ENCODE results near the gene DIP2C.
"Not testable (repeated sequence)": the region's sequence is repeated elsewhere in the genome, so short reads cannot be mapped to it uniquely, and the experiment has no call there.

The DIP2C gene

DNA sequence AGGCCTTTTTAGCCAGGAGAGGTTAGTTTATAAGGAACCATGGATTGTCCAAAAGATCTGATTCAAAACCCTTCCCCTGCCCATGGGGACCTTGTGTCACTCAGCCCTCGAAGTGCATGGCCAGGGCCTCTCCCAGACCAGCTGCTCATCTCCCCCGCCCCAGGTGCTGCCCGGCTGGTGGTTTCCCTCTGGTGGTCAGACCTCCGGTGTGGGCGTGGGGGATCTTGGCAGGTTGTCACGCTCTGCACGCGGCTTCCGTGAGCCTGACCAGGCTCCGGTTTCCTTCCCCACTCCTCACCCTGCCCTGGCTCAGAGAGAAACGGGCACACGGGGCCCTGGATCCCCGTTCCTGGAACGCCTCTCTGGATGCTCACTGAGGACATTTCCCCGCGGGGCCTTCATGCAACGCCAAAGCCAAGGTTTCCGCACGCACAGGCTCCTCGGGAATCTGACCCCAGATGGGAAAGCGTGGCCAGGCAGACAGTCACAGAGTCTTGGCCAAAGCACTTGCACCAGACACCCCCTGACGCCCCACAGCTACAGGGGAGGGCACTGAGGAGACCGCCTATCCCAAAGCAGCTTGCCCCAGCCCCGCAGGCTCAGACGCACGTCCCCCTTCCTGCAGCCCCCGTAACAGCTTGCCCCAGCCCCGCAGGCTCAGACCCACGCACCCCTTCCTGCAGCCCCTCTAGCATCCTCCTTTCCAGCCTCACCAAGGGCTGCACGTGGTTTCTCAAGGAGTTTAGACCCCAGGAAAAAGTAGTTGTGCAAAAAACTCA, 7.8 kb upstream of the DIP2C start:
- DNase-seq (ENCODE audit: low read depth) = no peak

DNA sequence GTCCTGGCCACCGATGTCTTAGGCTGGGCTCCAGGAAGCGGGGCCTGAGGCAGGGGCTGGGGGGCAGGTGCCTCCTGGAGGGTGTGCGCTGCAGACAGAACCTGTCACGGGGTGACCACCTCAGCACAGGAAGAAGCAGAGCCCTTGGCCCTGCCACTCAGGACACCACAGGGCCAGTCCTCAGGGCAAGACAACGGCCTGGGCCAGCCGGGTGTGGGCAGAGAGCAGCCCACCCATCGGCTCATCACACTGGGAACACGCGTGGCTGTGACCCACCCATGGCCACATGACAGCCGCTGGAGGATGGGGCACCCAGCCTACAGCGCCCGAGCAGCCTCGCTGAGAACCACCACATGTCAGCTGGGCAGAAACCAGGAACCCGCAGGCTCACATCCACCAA, 5.9 kb upstream of the DIP2C start:
- no peak for DNase-seq (ENCODE audit: low read depth)

DNA sequence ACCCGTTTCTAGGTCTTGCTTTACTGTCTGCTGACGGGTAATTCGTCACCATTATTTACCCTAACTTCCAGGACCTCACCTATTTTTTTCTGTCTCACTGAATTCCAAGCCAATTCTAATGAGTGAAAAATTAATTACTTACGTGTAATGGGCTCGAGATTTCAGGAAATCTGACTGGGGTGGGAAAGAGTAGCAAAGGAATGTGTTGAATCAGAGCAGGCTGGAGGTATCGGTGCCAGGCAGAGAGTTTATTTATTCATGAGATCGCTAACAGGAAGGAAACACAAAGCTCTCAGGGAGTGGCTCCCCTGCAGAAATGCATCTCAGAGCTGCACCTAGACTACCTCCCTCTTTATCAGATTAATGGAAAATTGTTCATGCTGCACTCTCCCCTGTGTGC, 4.0 kb upstream of the DIP2C start:
- DNase-seq (ENCODE audit: low read depth) = no peak

DNA sequence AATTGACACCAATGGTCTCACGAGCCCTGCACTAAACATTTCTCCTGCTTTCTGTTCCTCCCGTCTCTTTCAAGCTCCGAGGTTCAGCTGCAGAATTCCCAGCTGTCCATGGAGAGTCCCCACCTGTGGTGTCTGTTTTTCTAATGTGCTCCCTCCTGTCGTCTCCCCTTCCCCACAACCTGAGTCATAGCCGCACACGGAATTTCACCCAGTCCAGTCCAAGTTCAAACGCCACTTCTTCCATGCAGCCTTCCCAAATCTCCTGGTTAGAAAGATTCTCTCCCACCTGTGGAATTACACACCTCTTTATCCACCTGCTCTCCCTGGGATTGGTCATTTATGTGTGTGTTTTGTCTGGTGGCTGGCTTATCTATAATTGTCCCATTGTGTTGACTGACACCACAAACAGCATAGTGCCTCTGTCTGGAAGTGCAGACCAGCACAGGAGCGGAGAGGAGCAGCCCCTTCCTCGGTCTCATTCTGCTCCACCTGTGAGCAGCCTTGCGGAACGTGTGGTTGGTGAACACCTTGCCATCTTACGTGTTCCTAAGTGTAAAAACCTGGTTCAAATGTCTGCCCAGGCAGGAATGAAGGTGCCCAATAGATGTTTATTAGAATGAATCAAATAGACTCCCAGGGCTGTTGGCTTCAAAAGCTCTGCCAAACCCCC, 3.3 kb upstream of the DIP2C start:
- no peak for DNase-seq (ENCODE audit: low read depth)

DNA sequence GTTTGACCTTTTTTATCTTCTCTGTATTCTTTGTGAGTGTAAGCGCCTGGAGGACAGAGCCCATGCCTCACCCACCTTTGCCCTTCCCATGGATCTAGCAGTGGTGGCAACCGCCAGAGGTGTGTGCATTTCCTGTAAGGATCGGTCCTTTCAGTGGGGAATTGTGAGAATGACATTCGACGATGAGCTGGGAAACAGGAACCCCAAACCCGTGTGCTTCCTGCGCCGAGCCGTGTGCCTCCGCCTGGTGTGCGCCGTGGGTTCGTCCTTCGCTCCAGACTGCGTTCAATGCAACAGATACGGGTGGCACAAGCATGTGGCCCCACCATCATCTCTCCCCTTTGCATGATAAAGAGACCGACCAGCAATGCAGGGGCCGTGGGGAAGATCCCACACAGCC, 1.7 kb upstream of the DIP2C start:
- no peak for DNase-seq (ENCODE audit: low read depth)

DNA sequence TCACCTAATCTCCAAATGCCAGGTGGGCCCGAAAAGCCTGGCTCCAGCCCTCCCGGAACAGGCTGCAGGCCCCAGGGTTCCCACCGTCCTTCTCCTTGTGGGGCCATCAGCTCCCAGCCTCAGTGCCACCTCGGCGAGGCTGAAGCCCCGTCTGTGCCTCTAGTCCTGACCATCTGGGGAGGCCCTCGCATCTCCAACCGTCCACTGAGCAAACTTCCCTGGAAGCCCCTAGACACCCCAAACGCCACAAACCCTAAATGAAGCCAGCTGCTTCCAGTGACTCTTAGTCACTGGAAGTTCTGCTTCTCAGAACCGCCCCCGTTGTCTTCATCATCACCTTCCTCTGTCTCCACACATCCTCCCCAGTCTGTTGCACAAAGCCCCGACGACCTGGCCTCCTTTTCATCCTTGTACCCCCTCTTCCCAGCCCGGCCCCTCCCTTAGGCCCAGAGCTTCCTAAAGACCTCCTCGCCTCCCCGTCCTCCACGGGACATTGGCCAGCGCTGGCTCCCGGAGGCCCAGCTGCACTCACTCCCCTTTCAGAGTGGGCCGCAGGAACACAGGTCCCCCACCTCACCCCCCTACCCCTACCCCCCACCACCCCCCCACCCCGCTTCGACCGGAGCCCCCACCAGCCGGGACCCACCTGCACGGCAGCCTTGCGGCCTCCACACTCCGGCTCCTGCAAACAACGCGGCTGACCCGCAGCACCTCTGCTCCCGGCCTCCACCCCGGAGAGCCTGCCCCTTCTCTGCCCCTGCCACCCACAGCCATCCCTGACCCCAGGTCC, 1.1 kb upstream of the DIP2C start:
- DNase-seq (ENCODE audit: low read depth) = no peak

DNA sequence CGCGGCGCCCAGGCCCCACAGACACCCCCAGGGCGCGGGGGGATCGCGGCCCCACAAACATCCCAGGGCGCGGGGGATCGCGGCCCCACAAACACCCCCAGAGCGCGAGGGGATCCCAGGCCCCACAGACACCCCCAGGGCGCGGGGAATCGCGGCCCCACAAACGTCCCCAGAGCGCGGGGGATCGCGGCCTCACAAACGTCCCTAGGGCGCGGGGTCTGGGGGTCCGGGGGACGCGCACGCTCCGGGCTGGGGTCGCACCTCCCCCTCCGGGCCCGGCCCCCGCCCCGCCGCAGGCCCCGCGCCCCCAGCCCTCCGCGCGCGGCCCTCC, 382 bp downstream of the DIP2C start:
- no peak for DNase-seq (ENCODE audit: low read depth)

DNA sequence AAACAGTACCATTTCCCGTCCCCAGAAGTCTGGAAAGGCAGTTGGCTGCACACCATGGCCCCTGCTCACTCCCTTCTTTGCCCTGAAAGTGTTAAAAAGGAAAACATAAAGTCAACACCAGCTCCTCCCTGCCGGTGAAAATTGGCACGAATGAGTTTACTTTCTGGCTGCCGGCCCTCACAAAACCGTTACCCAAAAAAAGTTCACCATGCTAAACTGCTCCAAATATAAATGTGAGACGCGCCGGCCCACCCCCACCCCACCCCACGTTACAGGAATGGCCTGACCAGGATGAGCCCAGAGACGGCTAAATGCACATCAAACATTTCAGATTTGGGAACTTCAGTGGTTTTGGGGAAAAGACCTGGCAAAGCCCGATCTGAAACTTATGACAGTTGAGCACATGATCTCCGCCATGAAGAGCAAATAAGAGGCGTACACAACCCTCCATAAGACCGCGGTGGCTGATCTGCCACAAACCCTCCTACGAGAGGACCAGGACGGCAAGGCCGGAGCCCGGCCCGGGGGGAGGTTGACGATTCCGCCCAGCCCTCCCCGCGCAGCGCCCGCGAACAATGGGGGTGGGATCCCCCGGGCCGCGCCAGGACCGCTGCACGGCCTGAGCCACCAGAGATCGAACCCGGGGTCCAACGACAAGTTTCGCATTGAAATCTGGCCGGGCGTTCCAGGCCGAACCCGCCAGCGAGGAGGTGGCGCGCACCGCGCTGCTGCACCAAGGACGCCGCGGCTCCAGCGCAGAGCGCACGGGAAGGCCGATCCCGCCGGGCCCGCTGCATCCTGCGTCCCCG, 952 bp downstream of the DIP2C start:
- DNase-seq (ENCODE audit: low read depth) = no peak

DNA sequence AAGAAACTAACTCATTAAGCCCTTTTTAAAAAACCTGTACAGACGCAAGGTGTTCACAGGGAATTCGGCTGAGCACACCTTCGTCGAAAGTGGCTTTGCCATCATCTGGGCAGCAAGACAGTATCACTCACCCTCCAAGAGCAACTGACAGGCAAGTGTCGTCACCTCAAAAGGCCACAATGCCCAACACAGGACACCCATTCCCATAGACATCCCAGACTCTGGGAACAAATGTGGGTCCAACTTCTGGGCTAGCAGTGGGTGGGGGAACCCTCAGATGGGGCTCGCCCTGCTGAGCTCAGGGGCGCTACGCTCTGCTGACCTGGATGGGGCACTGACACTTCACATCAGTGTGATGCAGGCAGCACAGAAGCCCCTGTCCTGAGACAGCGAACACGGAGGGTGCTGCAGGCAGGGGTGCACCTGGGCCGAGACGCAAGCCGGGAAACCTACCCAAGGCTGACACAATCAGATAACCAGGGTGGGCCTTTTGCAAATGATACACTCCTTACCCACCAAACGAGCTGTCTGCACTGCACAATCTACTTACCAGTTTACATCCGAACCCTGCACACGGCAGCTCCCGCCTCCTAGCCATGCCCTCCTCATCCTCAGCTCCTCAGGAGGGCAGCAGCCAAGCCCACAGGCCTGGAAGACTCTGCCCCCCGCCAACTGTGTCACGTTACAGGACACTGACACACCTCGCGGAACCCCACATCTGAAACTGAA, 1.7 kb downstream of the DIP2C start:
- no peak for DNase-seq (ENCODE audit: low read depth)

DNA sequence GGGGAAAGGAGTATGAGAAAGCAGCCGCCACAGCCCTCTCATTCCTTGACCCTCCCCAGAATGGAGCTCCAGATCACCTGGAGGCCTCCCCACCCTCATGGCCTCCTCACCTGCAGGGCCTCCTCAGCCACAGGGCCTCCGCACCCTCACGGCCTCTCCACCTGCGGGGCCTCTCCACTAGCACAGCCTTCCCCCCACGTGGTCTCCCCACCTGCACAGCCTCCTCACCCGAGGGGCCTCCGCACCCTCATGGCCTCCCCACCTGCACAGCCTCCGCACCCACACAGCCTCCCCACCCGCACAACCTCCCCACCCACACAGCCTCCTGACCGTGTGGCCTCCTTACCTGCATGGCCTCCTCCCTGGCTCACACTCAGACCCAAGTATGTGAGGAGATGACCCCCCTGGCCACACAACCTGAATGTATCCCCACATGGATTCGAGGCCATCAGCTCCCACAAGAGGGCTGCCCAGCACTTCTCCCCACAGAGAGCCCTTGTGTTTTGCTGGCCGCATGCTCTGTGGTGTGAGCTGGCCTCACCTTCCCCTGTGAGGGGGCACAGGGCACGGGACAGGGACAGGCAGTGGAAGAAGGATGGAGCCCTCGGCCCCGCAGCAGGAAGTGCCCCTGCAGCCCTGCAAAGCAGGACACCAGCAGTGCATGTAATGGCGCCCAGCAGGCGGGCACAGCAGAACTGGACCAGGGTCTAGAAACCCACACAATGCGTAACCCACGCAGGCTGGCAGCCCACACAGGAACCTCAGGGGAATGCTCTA, 3.1 kb downstream of the DIP2C start:
- no peak for DNase-seq (ENCODE audit: low read depth)

DNA sequence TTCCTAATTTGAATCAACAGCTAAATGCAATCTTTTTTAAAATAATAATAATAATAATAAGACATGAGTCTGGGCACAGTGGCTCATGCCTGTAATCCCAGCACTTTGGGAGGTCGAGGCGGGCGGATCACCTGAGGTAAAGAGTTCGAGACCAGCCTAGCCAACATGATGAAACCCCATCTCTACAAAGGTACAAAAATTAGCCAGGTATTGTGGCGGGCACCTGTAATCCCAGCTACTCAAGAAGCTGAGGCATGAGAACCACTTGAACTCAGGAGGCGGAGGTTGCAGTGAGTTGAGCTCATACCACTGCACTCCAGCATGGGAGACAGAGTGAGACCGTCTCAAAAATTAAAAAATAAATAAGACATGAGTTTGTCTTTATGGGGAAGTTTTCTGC, 3.9 kb downstream of the DIP2C start:
- no peak for DNase-seq (ENCODE audit: low read depth)

DNA sequence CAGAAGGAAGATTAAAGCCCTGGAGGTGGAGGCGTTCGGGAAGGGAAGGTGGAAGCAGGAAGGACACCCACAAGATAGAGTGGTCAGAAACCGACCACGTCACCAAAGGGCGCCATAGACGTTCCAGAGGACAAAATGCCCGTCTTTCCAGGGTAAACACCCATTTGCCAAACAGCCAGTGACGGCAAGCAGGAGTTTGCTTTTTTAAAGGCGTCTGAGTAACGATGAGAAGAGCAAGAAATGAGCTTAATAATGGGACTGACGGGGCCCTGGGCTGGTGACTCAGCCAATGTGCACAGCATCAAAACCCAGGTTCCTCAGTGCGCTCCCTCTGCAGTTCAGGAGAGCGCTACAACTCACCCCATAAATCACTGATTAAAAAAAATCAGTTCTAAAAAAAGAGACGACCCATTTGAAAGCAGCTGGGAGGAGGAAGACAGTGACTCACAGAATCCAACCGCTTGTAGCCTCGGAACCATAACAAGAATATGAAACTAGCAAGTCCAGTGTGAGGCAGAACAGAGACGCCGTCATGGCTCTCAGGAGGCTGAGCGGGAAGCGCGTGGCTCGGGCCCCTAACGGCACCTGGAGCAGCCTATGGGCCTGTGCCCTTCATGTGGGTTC, 5.9 kb downstream of the DIP2C start:
- DNase-seq (ENCODE audit: low read depth) = no peak

DNA sequence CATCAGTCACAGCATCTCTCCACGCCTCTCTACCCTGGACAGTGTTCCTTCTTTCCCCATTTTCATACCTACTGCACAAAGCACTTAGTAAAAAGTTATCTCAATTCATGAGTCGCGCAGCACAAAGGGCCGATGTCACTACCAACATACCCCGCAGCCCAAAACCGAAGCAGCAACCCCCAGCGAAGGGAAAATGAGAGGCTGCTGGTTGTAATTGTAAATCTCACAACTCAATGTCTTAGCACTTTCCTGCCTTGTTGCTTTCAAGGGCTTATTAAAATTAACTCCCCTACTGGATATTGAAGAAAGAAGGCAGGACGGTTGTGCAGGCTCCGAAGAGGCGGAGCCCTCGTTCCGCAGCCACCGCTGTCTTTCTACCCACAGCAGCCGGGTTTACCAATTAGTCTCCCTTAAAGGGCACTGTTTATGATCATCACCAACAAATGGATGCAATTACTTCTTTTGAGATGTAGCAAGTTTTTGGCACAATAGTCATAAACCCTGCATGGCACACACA, 6.5 kb downstream of the DIP2C start:
- DNase-seq (ENCODE audit: low read depth) = no peak

DNA sequence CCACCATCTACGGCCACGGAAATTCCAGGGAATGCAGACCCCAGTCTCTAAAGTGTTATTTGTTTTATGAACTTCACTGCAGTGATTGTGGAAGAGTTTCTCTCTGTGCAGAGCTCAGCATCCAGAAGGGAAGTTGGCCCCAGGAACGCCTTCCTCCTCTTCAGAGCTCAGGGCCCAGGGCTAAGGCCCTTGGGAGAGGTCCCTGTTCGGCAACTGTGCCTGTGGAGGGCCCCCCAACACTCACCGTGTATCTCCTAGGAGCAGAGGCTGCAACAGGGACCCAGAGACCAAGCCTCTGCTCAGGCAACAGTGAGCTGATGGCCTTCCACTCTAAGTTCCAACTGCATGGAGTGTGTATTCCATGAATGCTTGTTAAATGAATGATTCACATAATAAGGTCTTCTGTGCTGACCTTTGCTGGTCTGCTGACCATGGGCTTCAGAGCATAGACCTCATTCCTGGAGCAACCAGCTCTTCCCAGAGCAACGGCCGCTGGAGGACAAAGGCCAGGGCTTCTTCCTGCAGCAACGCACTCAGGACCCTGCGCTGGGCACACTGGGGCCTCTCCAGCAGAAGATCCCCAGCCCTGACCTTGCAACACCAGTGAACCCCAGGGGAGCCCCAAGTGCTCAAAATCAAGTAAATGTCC, 7.7 kb downstream of the DIP2C start:
- DNase-seq (ENCODE audit: low read depth) = no peak

DNA sequence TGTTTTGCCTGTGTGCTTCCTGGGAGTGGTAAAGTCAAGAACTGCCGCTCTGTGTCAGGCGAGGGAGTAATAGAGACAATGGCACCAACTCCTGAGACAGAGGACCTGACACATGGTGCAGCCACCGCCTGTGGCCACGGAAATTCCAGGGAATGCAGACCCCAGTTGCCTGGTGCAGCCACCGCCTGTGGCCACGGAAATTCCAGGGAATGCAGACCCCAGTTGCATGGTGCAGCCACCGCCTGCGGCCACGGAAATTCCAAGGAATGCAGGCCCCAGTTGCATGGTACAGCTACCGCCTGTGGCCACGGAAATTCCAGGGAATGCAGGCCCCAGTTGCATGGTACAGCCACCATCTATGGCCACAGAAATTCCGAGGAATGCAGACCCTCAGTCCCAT, 8.7 kb downstream of the DIP2C start:
- DNase-seq (ENCODE audit: low read depth) = no peak

DNA sequence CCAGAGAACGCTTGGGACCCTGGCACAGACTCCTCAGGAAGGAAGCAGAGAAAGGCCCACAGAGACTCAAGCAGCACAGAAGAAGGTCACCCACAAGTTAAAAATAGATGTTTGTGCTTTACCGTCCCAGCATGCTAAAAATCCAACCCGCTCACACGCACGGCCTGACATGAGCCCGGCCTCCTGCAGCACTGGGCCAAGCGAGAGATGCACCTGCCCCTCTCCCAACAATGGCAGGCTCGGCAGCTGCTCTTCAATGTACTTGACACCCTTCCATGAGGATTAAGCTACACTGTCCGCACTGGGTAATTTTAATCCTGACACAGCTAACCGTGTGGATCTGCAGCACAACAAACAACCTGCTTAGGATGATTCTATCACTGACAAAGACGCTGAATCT, 9.3 kb downstream of the DIP2C start:
- DNase-seq (ENCODE audit: low read depth) = no peak

DNA sequence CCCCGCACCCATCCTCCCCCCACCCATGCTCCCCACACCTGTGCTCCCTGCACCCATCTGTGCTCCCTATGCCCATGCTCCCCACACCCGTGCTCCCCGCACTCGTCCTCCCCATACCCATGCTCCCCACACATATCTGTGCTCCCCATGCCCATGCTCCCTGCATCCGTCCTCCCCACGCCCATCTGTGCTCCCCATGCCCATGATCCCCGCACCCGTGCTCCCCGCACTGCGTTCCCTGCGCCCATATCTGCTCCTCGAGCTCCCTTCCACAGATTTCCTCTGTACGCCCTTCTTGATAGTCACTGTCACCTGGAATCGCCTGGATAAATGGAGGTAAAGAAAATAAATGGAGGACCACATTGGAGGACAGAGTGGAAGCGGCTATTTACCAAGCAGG, 9.9 kb downstream of the DIP2C start:
- DNase-seq (ENCODE audit: low read depth) = no peak

DNA sequence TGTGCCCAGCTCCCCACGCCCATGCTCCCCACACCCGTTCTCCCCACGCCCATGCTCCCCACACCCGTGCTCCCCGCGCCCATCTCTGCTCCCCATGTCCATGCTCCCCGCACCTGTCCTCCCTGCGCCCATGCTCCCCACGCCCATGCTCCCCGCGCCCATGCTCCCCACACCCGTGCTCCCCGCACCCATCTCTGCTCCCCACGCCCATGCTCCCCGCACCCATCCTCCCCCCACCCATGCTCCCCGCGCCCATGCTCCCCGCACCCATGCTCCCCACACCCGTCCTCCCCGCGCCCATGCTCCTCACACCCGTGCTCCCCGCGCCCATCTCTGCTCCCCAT, 10.8 kb downstream of the DIP2C start:
- not testable (repeated sequence) for DNase-seq (ENCODE audit: low read depth)

DNA sequence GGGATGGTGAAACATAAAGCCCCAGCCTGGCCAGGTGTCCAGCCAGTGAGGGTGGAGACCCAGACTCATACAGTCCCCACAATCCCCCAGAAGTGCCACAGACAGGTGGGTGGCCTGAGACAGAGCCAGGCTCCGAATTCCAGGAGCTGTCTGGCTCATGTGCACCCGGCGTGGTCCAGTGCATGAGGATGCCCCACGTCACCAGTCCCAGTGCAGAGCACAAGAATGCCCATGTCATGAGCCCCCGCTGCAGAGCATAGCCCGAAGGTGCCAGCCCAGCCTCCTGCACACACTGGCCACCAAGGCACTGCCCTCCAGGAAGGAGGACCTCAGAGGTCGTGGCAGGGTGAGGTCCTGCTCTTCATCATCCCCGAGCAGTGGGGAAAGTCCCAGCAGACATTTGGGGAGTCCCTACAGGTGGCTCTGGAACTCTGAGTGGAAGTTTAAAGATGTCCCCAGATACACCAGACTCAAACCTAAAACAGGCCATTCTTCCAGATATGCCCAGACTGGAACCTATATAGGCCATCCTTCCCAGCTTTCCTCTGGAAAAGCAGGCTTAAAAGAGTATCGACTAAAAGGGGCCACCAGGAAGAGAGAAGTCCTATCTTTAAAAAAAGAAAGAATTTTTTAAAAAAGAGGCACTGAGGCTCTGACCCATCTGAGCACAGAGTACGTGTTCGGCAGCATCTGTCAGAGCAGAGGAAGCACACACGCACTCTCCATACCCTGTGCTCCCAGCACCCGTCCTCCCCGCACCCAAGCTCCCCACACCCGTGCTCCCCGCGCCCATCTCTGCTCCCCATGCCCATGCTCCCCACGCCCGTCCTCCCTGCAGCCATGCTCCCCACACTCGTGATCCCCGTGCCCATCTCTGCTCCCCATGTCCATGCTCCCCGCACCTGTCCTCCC, 11.5 kb downstream of the DIP2C start:
- no peak for DNase-seq (ENCODE audit: low read depth)

Measured in activated gamma-delta T cell treated with anti-CD3 and anti-CD28 coated beads, Interleukin-2, amount 50 U/mL, for 16 hours (primary cell).